GM12864 (cell line): Measurements from ENCODE around the gene WDR90.
"Not testable (repeated sequence)": the region's sequence is repeated elsewhere in the genome, so short reads cannot be mapped to it uniquely, and the experiment has no call there.

Experiments used
- DNase-seq: peaks from one replicate; pipeline ENCODE4 v3.0.0-alpha.2; 2011; ENCODE audit warnings: low read depth
- H3K4me3 ChIP-seq: 2 replicates; pipeline ENCODE4 v1.5.1; 2011; ENCODE audit warnings: mild to moderate bottlenecking, low read depth, low read length, control low read depth
- TF ChIP-seq, protein P1 (sequence below): IDR thresholded peaks from 2 replicates; pipeline ENCODE4 v1.5.1; 2011; ENCODE audit warnings: low read depth, mild to moderate bottlenecking, moderate library complexity, low read length, control low read depth, inconsistent platforms; ENCODE audit errors: missing control alignments

The WDR90 gene

DNA sequence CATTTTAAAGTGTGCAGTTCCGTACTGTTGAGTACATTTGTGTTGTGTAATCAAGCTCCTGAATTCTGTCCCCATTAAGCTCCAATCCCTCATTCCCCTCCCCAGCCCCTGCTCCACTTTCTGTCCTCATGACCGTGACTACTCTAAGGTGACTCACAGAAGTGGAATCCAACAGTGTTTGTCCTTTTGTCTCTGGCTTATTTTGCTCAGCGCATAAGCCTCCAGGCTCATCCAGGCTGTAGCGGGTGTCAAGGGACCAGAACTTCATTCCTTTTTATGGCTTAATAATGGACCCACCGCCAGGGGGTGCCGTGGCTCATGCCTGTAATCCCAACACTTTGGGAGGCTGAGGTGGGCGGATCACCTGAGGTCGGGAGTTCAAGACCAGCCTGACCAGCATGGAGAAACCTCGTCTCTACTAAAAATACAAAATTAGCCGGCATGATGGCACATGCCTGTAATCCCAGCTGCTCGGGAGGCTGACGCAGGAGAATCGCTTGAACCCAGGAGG, 63.6 kb downstream of the WDR90 start:
- not testable (repeated sequence) for DNase-seq, H3K4me3 ChIP-seq
- TF ChIP-seq, protein P1, sequence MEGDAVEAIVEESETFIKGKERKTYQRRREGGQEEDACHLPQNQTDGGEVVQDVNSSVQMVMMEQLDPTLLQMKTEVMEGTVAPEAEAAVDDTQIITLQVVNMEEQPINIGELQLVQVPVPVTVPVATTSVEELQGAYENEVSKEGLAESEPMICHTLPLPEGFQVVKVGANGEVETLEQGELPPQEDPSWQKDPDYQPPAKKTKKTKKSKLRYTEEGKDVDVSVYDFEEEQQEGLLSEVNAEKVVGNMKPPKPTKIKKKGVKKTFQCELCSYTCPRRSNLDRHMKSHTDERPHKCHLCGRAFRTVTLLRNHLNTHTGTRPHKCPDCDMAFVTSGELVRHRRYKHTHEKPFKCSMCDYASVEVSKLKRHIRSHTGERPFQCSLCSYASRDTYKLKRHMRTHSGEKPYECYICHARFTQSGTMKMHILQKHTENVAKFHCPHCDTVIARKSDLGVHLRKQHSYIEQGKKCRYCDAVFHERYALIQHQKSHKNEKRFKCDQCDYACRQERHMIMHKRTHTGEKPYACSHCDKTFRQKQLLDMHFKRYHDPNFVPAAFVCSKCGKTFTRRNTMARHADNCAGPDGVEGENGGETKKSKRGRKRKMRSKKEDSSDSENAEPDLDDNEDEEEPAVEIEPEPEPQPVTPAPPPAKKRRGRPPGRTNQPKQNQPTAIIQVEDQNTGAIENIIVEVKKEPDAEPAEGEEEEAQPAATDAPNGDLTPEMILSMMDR = peak; percentile 44

DNA sequence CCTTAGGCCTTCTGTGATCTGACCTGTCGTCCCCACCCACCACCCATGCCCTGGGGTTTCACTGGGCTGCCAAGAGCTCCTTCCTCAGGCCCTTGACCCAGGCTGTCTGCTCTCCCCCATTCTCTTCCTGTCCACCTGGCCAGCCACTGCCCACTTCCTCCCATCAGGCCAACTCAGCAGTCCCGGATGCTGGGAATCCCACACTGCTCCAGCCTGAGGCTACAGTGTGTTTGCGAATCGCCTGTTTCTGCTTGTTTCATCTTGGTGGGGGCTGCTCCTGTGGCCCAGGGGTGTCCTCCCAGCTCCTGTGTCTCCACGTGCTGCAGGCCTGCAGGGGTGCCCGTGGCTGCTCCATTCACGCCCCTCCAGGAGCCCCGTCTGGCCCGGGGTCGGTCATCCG, 64.9 kb downstream of the WDR90 start:
- TF ChIP-seq, protein P1 = no peak
- no peak for DNase-seq
- no peak overlapping the region for H3K4me3 ChIP-seq

DNA sequence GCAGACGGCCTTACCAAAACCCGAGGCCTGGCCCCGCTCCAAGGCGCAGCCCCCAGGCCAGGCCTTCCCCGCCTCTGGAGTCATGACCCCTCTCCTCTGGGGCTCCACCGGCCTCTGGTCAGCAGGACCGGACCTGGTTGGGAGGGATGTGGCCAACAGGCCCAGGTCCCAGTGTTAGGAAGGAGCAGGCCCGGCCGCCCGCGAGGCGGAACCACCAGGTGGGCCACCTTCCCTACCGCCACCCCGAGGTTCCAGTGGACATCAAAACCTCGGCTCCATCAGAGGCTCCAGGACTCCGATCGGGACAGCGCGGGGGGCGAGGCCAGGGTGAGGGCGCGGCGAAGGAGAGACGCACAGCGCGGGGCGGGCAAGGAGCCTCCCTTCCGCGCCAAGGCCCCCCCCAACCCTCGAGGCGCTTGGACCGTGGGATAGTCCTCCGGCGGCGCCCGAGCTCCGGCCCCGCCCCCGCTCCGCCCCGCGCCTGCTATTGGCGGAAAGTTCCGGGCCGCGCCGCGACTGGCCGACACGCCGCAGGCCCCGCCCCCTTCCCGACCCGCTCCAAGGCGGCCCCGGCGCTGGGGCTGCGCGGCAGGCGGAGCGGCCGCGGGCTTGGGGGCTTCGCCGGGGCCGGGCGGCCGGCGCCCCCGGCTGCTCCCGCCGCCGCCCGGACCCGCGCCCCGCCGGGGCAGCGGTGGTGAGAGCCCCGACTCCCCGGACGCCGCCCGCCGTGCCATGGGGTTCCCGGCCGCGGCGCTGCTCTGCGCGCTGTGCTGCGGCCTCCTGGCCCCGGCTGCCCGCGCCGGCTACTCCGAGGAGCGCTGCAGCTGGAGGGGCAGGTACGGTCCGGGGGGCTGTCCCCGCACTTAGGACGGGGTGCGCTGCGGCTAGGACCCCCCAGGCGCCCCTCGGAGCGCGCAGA, 65.7 kb downstream of the WDR90 start, which contains the start of gene METRN:
Gene METRN, plus strand, starts transcription at position 561 of the 919 bp plus-strand sequence. Its CDS starts 172 bp downstream, at position 733.
- H3K4me3 ChIP-seq = peak within 1 kb of the TSS; percentile 56
- TF ChIP-seq, protein P1 = no peak
- no peak for DNase-seq

DNA sequence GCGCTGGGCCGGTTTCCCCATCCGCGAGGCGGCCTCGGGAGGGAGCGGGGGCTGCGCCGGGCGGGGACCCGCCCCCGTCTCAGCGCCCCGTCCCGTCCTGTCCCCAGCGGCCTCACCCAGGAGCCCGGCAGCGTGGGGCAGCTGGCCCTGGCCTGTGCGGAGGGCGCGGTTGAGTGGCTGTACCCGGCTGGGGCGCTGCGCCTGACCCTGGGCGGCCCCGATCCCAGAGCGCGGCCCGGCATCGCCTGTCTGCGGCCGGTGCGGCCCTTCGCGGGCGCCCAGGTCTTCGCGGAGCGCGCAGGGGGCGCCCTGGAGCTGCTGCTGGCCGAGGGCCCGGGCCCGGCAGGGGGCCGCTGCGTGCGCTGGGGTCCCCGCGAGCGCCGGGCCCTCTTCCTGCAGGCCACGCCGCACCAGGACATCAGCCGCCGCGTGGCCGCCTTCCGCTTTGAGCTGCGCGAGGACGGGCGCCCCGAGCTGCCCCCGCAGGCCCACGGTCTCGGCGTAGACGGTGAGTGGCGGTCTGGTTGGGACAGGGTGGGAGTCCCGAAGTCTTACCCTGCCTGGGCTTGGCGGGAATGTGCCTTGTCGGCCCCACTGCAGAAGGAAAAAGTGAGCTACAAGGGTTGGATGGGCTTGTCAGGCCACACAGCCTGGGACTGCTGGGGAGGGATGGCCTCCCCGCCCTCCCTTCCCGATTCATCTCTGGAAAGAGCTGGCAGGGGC, 66.5 kb downstream of the WDR90 start:
- TF ChIP-seq, protein P1 = no peak
- peak overlapping the region; percentile 56 for H3K4me3 ChIP-seq
- DNase-seq = no peak

DNA sequence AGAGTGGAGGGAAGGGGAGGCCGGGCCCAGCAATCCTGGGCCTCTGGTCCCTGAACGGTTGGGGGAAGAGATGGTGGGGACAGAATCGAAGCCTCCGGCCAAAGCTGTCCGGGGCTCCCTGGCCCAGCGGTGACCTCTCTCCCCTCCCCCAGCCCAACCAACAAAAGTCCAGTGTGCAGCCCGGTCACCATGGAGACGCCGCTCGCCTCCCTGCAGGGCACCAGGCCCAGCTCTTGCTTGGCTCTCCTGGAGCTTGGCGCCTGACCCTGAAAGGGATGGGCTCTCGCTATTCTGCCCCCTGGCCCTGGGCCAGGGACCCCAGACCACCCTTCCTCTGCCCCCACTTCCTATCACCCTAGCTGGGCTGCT, 67.0 kb downstream of the WDR90 start:
- no peak for DNase-seq
- TF ChIP-seq, protein P1 = no peak
- no peak overlapping the region for H3K4me3 ChIP-seq

DNA sequence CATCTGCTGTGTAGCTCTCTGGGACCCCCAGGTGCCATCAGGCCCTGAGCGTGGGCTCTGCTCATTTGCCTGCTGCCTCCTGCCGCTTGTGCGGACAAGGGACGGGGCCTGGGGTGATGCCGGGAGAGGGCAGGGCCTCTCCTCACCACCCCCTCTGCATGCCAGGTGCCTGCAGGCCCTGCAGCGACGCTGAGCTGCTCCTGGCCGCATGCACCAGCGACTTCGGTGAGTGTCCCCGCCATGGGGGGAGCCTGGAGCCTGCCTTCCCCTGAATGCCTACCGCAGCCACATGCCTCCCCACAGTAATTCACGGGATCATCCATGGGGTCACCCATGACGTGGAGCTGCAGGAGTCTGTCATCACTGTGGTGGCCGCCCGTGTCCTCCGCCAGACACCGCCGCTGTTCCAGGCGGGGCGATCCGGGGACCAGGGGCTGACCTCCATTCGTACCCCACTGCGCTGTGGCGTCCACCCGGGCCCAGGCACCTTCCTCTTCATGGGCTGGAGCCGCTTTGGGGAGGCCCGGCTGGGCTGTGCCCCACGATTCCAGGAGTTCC, 67.7 kb downstream of the WDR90 start:
- TF ChIP-seq, protein P1 = no peak
- no peak overlapping the region for H3K4me3 ChIP-seq
- DNase-seq = no peak
